ENCODE measurements around the gene PDLIM3. TPM values are rescaled to one million over a fixed set of nuclear protein-coding genes. Genes with fewer than 3 reads are reported as not detected.

The PDLIM3 gene
- total and polyA plus RNA-seq, 2 experiments from 2014 or later = 8.5 to 18.0 TPM

DNA sequence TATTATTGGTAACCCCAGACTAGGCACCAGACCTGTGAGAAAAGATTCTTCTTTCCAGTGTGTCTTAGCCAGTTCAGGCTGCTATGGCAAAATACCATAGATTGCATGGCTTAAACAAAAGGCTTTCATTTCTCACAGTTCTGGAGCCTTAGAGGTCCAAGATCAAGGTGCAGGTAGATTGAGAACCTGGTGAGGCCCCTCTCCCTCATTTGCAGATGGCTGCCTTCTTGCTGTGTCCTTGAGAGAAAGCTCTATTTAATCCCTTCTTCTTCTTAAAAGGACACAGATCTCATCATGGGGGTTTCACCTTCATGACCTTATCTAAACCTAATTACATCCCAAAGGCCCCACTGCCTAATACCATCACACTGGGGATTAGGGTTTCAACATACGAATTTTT, 3.5 kb upstream of the PDLIM3 start (continued):
- TF ChIP-seq ZNF331 (CRISPR knock-in tag; IDR thresholded peaks at IDR 0.05; ENCODE audit: low read depth) (no peak), ZNF114 (CRISPR knock-in tag; IDR thresholded peaks at IDR 0.05) (no peak), POLR2AphosphoS5 (IDR thresholded peaks at IDR 0.05; ENCODE audit: low read depth) (no peak)
- TF ChIP-seq, protein P1, sequence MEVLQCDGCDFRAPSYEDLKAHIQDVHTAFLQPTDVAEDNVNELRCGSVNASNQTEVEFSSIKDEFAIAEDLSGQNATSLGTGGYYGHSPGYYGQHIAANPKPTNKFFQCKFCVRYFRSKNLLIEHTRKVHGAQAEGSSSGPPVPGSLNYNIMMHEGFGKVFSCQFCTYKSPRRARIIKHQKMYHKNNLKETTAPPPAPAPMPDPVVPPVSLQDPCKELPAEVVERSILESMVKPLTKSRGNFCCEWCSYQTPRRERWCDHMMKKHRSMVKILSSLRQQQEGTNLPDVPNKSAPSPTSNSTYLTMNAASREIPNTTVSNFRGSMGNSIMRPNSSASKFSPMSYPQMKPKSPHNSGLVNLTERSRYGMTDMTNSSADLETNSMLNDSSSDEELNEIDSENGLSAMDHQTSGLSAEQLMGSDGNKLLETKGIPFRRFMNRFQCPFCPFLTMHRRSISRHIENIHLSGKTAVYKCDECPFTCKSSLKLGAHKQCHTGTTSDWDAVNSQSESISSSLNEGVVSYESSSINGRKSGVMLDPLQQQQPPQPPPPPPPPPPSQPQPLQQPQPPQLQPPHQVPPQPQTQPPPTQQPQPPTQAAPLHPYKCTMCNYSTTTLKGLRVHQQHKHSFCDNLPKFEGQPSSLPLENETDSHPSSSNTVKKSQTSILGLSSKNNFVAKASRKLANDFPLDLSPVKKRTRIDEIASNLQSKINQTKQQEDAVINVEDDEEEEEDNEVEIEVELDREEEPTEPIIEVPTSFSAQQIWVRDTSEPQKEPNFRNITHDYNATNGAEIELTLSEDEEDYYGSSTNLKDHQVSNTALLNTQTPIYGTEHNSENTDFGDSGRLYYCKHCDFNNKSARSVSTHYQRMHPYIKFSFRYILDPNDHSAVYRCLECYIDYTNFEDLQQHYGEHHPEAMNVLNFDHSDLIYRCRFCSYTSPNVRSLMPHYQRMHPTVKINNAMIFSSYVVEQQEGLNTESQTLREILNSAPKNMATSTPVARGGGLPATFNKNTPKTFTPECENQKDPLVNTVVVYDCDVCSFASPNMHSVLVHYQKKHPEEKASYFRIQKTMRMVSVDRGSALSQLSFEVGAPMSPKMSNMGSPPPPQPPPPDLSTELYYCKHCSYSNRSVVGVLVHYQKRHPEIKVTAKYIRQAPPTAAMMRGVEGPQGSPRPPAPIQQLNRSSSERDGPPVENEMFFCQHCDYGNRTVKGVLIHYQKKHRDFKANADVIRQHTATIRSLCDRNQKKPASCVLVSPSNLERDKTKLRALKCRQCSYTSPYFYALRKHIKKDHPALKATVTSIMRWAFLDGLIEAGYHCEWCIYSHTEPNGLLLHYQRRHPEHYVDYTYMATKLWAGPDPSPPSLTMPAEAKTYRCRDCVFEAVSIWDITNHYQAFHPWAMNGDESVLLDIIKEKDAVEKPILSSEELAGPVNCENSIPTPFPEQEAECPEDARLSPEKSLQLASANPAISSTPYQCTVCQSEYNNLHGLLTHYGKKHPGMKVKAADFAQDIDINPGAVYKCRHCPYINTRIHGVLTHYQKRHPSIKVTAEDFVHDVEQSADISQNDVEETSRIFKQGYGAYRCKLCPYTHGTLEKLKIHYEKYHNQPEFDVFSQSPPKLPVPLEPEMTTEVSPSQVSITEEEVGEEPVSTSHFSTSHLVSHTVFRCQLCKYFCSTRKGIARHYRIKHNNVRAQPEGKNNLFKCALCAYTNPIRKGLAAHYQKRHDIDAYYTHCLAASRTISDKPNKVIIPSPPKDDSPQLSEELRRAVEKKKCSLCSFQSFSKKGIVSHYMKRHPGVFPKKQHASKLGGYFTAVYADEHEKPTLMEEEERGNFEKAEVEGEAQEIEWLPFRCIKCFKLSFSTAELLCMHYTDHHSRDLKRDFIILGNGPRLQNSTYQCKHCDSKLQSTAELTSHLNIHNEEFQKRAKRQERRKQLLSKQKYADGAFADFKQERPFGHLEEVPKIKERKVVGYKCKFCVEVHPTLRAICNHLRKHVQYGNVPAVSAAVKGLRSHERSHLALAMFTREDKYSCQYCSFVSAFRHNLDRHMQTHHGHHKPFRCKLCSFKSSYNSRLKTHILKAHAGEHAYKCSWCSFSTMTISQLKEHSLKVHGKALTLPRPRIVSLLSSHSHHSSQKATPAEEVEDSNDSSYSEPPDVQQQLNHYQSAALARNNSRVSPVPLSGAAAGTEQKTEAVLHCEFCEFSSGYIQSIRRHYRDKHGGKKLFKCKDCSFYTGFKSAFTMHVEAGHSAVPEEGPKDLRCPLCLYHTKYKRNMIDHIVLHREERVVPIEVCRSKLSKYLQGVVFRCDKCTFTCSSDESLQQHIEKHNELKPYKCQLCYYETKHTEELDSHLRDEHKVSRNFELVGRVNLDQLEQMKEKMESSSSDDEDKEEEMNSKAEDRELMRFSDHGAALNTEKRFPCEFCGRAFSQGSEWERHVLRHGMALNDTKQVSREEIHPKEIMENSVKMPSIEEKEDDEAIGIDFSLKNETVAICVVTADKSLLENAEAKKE (CRISPR knock-in tag; IDR thresholded peaks at IDR 0.05) = no peak

- H3F3A ChIP-seq (replicated peaks; ENCODE audit: low read depth) = no peaks in the 10 kb centered on the region; the same call in 1 of the 2 replicates
- Mint-ChIP-seq H3K4me1 (peaks cover 4% of the 10 kb centered on the region; the same call in 2 of the 3 replicates), H3K9me3 (no peaks in the 10 kb centered on the region), H3K27me3 (ENCODE audit: insufficient read depth, low read depth, poor library complexity) (peaks cover 7% of the 10 kb centered on the region), H3K4me3 (peak overlapping the region; percentile 71; the same call in 1 of the 3 replicates), H3K36me3 (ENCODE audit: low read depth) (no peaks in the 10 kb centered on the region), H3K27ac (no peak overlapping the region)
- peak overlapping the region; percentile 98 for H3K4me2 ChIP-seq
- DNase-seq (ENCODE audit: low spot score) (no peak), ATAC-seq (no peak)
- no peaks in the 10 kb centered on the region for H3K9me2 ChIP-seq (ENCODE audit: insufficient read depth)
- H3K27ac ChIP-seq (ENCODE audit: low read depth) = no peak overlapping the region
- no peaks in the 10 kb centered on the region for H3K79me2 ChIP-seq (replicated peaks; ENCODE audit: insufficient read depth)
- peaks cover 37% of the 10 kb centered on the region for H3K27me3 ChIP-seq (ENCODE audit: insufficient read depth)
- peak overlapping the region; percentile 91; the same call in 1 of the 2 replicates for H3K4me3 ChIP-seq
- H4K20me1 ChIP-seq (replicated peaks; ENCODE audit: insufficient read depth) = no peaks in the 10 kb centered on the region
- TF ChIP-seq REST (IDR thresholded peaks at IDR 0.05; ENCODE audit: unreplicated experiment) = no peak
- TF ChIP-seq JUNB (IDR thresholded peaks at IDR 0.05; ENCODE audit: unreplicated experiment) = no peak
- peak overlapping the region; percentile 56; the same call in 1 of the 2 replicates for H2AFZ ChIP-seq
- H3K36me3 ChIP-seq (ENCODE audit: insufficient read depth) = no peaks in the 10 kb centered on the region
- peaks cover 21% of the 10 kb centered on the region for H3K4me1 ChIP-seq (ENCODE audit: insufficient read depth)
Measured at GRCh38 chr4:185536411-185536709, 1.1 kb upstream of the PDLIM3 start.

All from GM23338 (cell line).